ENCODE results near the gene TMEM266. TPM values are rescaled to one million over a fixed set of nuclear protein-coding genes. Genes with fewer than 3 reads are reported as not detected.

The TMEM266 gene
- total RNA-seq, 1 donor from 2014 or later: 4.7 TPM

DNA sequence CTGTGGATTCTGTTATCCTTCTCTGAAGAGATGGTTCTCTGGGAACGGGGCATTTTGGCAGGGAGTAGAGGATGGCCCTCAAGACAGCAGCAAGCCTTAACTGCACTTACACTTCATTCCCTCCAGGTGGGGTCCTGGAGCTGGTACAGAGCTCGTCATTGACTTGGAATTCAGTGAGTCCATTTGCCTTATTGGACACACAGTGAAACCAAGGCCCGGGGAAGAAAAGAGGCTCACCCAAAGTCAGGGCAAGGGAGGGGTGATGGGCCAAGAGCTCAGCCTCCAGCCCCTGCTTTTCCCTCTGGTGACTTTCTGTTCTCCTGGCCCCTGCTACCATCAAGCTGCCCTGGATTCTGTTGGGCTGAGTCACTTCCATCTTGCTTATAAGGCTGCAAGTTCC, 125.9 kb downstream of the TMEM266 start:
- DNase-seq: no peak

DNA sequence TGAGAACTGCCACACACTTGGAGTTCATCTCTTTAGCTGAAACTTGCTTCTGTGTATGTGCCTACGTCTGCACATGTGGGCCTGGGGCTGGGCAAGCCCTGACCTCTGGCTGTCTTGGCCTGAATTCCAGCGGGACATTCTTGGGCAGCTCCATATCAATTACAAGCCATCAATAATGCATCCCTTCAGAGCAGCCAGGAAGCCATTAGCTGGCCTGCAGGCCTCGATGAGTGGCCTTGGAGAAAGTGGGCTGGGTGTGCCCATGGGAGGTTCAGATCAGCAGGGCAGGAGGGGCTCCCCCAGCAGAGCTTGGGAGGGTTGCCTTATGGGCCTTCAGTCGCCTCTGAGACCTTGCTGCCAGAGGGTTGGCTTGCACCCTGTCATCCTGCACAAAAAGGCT, 127.4 kb downstream of the TMEM266 start:
- DNase-seq: no peak

DNA sequence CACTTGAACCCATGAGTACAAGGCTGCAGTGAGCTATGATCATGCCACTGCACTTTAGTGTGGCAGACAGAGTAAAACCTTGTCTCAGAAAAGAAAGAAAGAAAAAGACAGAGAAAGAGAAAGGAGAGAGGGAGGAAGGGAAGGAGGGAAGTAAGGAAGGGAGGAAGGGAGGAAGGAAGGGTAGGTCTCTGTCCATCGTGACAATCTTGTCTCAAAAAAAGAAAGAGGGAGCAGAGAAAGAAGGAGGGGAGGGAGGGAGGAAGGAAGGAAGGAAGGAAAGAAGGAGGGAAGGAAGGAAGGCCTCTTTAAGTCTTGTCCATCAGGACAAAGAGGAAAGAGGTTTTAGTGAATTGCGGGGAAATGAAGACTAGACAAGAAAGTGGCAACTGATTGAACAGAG, 129.3 kb downstream of the TMEM266 start:
- no peak for DNase-seq

DNA sequence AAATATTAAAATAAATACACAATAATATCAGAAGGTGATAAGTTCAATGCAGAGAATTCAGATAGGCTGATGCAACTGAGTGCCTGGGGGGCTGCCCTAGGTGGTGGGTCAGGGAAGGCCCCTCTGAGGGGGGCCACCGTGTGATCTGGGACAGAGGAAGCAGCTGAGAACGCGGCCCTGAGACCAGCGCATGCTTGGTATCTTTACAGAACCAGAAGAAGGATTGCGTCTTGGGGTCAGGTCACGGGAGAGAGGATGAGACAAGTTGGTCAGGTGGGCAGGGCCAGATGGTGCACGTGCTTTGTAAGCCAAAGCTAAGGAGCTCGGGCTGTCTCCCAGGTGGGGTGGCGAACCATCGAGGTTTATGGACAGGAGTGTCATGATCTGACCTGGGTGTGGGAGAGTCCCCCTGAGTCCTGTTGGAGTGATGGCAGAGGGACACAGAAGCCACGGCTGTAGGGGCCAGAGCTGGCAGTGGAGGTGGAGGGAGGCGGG, 130.3 kb downstream of the TMEM266 start:
- no peak for DNase-seq

DNA sequence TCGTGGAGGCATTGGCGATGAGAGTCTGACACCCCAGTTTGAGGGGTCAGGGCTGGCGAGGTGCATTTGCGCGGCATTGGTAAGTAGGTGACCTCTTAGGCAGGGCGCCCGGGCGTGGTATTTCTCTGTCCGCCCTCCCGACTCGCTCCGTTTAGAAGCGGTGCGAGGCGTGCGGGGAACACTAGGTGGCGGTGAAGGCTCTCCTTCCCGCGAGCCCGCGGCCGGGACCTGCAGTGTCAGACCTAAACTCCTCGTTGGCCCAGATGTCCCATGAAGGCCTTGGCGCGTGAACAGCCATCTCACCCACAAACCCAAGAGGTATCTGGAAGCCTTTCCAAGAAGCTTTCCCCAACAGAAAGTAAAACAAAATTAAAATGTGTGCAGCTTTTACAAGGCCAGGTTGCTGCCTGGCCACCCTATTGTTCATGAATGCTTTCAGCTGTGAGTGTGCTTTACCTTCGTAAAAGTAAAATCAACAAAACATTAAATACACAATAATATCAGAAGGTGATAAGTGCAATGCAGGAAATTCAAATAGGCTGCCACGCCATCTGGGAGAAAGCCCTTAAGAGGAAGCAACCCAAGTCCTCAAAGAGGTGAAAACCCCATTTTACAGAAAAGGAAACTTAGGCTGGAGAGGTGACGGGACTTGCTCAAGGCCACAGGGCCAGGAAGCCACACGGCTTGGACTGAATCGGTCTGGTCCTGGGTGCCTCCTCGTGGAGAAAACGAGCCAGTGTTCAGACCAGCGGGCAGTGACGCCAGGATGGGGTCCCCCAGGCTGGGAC, 131.2 kb downstream of the TMEM266 start:
- DNase-seq: peak; percentile 67

DNA sequence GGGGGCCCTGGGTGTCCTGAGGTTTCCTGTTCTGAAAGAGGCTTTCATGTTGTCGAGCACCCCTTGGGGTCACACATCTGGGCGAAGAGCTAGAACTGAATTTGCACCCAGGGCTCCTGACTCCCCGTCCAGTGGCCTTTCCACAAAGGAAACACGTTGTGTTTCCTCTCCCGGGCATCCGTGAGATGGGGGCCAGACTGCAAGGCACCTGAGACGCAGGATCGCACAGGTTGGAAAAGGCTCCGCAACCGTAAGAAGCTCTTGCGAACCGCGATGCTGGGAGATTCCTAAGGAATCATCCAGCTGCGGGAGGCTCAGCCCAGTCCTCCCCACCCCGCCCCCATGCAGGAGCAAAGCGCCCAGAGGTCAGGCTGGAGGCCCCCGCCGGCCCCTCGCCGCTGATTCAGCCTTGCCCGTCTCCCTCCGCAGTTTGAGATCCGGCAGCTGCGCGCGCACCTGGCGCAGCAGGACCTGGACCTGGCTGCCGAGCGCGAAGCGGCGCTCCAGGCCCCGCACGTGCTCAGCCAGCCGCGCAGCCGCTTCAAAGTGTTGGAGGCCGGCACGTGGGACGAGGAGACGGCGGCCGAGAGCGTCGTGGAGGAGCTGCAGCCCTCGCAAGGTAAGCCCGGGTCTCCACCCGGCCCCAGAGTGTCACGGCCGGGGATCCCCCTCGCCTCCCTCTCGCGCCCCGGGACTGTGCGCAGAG, 131.9 kb downstream of the TMEM266 start:
- DNase-seq: no peak

DNA sequence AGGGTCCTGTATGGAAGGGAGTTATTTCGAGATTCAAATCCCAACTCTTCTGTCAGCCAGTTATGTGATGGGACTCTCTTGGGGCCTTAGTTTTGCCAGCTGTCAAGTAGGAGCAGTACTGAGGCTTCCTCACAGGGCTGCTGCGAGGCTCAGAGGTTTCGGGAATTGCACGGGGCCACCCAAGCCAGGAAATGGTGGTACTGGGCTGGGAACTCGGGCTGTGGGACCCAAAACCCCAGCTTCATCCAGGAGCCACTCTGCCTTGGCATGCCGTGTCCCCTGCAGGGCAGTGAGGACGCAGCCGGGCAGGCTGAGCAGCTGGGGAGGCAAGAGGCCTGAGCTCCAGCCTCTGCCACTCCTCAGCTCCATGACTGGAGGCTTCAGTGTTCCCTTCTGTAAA, 132.9 kb downstream of the TMEM266 start:
- DNase-seq: no peak

DNA sequence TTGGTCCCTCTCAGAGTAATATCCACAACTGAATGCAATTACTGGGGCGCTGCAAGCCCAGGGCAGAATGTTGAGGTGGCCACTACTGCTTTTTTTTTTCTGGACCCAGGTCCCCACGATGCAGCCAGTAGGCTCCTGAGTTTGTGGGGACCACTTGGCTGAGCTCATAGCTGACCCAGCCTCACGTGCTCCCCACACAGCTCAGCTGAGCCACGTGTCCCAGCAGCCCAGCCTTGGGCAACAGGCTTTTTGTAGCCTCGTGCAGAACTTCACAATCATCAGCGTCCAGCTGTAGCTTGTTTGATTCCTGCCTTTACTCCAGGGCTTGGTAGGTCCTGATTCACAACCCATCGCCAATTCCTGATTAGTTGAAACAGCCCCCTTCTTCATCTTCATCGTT, 134.1 kb downstream of the TMEM266 start:
- DNase-seq: no peak

DNA sequence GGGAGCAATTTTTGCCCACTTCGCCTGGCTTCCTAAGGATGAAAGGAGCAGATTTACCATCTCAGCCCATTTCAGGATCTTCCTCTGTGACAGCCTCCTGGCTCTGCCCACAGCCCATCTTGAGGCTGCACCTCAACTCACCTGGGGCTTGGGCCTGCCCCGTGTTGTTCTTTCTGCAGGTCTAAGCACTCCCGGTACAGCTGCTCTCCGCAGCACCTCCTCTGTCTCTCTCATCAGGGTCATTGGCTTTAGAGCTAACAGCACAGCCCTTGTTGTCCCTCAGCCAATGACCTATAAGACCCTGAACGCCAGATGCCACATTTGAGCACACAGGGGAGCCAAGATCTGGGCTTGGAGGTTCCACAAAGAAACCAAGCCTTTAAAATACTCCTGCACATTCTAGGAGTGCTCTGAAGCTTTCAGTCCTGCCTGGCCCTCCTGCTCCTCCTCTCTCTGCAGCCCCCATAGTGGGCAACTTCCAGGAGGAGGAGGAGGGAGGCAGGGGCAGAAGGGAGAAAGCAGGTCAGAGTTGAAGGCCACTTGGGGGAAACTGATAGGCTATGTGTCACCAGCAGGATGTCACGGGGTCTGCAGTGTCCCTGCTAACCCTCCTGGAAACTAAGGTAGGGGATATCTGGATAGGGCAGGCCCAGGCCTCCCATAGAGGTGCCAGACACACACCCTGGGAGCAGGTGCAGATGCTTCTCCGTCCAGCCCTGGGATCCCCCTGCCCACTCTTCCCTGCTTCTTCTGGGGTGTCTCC, 135.9 kb downstream of the TMEM266 start:
- no peak for DNase-seq

DNA sequence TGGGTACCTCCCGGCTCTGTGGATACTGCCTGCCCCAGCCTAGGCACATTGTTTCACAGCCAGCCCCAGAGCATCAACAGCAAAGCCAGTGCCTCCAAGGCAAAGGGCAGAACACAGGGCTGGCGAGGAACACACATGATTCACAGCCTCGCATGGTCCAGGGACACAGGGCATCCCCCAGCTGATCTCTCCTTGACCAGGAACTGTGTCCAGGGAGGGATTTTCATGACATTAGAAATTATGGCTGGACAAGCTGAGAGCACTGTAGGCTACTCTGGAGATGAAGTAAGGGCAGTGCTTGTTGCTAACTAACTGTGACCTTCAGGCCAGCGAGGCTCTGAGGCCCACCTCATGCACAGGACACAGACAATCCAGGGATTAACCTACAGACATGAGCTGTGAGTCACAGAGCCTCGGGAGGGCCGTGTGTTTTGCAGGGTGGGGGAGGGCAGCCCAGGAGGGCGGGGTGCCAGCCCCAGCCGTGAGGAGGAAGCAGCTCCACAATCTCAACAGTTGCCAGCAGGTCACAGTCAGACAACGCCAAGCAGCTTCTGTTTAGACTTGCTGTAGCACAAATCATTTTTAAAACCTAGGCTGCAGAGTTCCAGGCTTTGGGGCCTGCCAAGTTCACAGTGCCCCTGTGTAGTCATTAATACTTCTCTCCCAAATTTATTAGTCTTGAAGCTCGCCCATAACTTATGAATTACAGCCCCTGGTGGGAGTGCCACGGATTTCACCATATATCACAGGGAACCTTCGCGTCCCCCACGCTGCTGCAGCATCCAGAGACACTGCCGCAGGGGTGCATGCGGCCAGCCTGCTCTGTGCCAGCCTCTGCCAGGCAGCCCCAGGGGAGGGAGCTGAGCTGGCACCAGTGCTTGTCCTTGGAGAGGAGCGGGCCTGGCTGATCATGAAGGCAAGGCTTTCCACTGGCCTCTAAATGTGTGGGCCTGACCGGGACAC, 136.8 kb downstream of the TMEM266 start:
- peak; percentile 41 for DNase-seq

DNA sequence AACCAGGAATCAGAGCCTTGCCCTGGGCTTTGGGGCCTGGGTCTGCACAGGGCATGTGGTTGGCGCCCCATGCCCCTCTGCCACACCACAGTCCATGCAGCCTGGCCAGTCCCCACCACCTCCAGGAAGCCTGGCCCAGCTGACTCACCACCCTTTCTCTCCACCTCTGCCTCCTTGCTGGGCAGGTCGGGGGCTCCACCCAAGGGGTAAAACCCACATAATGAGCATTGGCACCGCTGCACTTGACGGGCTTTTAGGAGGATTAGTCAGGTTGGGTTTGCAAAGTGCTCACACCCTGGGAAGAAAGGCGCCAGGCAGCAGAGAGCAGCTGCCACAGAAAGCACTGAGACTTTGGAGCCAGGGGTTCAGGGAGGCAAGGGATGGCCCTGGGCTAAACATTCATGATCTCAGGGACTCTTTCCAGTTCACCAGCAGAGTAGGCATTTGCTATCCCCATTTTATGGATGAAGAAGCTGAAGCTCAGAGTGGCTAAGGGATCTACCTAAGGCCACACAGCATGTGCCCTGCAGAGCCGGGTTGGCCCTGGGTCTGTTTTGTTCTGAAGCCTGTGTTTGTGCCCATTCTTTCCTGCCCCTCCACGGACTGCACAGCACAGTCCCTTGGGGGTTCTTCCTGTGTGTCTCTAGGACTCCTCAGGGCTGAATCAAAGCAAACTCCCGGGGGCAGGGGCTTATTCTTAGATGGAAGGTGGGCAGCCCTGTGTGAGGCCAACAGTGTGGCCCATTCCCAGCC, 138.1 kb downstream of the TMEM266 start:
- DNase-seq: no peak

DNA sequence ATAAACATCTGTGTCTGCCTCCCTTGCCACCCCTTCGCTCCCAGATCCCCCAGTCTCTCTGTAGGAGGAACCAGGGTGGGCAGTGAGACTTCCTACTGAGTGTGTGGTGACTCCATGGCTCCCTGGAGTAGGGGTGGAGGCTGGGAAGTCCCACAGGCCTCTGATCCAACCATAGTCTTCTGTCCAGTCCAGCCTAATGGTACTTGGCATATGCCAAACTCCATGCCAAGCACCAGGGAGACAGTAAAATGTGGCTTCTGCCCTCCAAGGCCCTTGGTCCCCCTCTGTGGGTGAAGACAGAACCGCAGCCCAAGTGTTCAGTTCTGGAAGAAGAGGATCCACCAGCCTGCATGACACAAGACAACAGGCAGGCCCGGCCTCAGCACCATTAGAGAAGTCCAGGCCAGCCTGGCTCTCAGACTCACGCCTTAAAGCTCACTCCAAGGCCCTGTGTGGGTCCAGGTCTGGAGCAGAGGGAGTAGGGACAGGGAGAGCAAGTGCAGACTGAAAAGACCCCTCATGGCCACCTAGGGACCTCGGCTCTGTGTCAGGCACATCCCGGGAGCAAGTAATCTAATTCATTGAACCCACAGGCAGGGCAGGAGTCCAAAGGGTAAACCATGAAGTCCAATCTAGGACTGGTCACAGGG, 138.8 kb downstream of the TMEM266 start:
- no peak for DNase-seq

DNA sequence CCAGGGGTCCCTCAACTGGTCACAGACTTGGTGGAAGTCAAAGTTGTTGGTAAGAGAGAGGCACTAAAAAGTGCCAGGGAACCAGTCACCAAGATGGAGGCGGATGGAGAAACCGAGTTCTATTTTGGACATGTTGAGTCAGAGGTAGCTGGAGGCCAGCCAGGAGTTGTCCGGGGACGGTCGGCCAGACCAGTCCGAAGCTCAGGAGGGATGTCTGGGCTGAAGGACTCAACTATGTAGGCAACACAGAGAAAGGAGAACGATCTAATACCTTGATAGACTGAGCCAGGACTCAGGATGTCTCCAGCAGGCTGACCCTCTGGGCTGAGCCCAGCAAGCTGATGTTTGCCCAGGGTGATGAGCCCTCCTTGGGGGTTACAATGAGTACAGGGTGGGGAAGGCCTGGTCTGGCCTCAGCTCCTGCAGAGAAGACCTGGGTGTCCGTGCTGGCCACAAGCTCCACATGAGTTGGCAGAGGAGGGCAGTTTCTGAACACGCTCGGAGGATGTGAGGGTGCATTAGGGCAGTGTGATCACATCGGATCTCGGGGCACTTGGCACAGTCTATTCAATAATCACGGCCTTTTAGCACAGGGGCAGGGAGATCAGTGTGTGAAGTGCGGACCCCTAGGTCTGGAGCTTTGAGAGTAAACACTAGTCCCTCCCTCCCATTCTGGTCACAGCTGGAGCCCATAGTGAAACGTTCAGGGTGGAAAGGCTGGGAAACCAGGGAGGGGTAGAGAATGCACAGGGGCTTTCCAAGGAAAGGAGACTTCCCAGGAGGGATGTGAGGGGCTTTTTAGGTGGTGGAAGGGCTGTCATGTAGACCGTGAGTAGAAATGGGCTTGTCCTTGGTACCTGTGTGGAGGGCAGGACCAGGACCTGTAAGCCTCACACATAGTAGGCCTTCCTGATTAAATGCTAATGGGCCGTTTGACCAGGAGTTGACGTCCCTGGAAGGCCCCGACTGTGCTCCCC, 139.6 kb downstream of the TMEM266 start:
- no peak for DNase-seq

DNA sequence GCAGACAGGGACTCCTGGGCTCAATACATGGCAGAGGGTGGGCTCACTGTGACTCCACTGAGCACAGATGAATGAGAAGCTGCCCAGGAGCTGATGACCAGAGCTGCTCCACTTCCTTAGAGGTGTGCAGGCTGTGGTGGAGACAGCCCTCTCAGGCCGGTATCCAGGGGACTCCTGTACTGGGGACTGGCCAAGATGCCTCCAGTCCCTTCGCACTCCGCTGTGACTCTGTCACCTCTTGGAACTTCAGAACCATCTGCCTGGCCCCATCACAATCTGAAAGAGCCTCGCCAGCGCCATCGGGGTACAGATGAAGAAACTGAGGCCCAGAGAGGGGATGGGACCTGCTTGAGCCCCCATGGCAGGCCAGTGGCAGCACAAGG, 140.3 kb downstream of the TMEM266 start:
- DNase-seq: no peak

DNA sequence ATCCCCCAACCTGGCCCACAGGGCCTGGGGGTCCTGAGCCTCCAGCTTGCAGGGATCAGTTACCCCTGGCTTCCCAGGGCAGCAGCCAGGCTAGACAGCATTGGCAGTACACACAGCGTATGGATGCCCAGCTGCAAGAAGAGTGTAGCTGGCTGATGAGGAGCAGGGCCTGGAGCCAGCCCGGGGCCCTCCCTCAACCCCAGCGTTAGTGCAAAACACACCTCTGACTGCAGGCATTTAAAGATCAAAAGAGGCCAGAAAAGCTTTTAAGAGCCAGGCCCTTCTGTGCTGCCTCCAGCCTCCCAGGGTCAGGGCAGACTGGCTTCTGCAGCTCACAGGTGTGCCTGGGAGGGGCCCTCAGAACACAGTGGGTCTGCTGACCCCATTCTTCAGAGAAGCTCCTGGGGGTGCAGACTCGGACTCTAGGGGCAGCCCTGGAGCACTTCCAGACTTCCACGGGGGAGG, 140.9 kb downstream of the TMEM266 start:
- no peak for DNase-seq

DNA sequence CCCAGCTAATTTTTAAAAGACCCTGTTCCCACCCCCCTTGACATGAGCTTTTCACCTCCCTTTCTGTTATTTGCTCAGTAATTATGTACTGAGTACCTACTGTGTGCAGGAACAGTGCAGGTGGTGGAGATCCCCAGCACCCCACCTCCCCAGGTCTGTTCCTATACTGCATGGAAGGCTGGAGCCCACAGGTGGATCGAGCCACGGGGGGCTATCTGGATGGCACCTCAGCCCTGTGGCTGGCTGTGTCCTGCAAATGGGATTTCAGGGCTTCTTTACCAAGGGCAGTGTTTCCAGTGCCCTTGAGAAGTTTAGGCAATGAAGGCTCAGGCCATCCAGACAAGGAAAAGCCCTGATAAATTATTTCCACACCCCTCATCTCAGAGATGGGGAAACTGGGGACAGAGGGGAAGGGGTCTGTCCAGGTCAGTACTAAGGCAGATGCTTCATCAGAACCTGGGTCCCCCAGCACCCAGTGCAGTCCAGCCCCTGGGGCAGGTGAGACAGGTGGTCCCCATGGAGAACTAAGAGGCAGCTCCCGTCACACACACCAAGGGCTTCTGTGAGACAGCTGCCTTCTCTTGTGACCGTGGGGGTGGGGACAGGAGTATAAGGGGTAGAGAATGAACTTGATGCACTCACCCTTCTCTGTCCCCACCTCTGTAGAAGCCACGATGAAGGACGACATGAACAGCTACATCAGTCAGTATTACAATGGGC, 141.9 kb downstream of the TMEM266 start:
- DNase-seq: no peak

DNA sequence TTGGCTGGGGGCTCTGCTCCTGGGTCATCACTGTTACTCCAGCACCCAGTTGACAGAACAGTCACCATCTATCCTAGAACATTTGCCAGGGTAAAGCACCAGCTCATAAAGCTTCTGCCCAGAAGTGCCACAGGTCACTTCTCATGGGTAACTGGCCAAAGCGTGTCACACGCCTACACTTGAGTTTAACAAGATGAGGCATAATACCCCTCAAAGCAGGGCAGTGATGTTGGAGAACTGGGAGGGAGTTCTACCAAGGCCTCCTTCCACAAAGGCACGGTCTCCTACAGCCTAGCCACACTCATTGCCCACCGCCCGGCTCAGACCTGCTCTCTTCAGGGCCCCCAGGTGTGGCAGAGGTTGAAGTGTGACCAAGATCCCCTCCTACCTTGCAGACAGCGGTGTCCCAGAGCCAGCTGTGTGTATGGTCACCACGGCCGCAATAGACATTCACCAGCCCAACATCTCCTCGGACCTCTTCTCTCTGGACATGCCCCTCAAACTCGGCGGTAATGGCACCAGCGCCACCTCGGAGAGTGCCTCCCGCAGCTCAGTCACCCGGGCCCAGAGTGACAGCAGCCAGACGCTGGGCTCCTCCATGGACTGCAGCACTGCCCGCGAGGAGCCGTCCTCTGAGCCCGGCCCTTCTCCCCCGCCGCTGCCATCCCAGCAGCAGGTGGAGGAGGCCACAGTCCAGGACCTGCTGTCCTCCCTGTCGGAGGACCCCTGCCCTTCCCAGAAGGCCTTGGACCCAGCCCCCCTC, 143.7 kb downstream of the TMEM266 start:
- no peak for DNase-seq

All from occipital lobe (tissue), 2 donors.